ENCODE measurements around the gene DLG3.

- TF ChIP-seq CTCF (IDR thresholded peaks at IDR 0.05) (peak; percentile 61 to 70 (median 65)), POLR2AphosphoS5 (IDR thresholded peaks at IDR 0.05) (peak in 1 of 3 donors; percentile 5), POLR2A (IDR thresholded peaks at IDR 0.05) (peak; percentile 38)
Observed at GRCh38 chrX:70452143-70452733, 7.6 kb downstream of the DLG3 start.

All from transverse colon (tissue), 4 donors.